GM18517 (cell line): Measurements from ENCODE around the gene UBALD2.

Source experiments
- ATAC-seq: cut with Tn5 transposase; IDR thresholded peaks from one replicate; pipeline ENCODE4 v1.9.1; 2021; ENCODE audit warnings: mild to moderate bottlenecking, moderate library complexity; ENCODE audit not compliant: unreplicated experiment

The UBALD2 gene

GRCh38 chr17:76317535-76317934, 52.4 kb downstream of the UBALD2 start:
- no peak for ATAC-seq

GRCh38 chr17:76318586-76318985, 53.4 kb downstream of the UBALD2 start:
- no peak for ATAC-seq
